GM23248 (cell line): ENCODE results near the gene TOR2A. TPM values are rescaled to one million over a fixed set of nuclear protein-coding genes. Genes with fewer than 3 reads are reported as not detected.

Source experiments
- DNase-seq: peaks from one replicate; pipeline ENCODE4 v3.0.0-alpha.2; 2015
- H2AFZ ChIP-seq: fragments of 200-600 bp; sonication (generic); 2 replicates; pipeline ENCODE4 v1.6.1; 2016; ENCODE audit warnings: antibody characterized with exemption
- H3F3A ChIP-seq: fragments of 200-600 bp; sonication (generic); 2 replicates; pipeline ENCODE4 v1.6.1; 2016; ENCODE audit warnings: mild to moderate bottlenecking, antibody characterized with exemption, mixed run types; ENCODE audit not compliant: insufficient read depth
- H3K27ac ChIP-seq: fragments of 200-600 bp; sonication (generic); 2 replicates; pipeline ENCODE4 v1.5.1; 2016; ENCODE audit warnings: mild to moderate bottlenecking
- H3K27me3 ChIP-seq: fragments of 200-600 bp; sonication (generic); replicated peaks from 2 replicates; pipeline ENCODE4 v1.6.1; 2016; ENCODE audit warnings: mild to moderate bottlenecking; ENCODE audit not compliant: insufficient read depth
- H3K36me3 ChIP-seq: fragments of 200-600 bp; sonication (generic); 2 replicates; pipeline ENCODE4 v1.6.1; 2016; ENCODE audit warnings: low read depth, mild to moderate bottlenecking
- H3K4me1 ChIP-seq: fragments of 200-600 bp; sonication (generic); 2 replicates; pipeline ENCODE4 v1.6.1; 2016; ENCODE audit warnings: mild to moderate bottlenecking; ENCODE audit not compliant: insufficient read depth
- H3K4me2 ChIP-seq: fragments of 200-600 bp; sonication (generic); one replicate; pipeline ENCODE4 v1.6.1; 2016; ENCODE audit warnings: mild to moderate bottlenecking; ENCODE audit not compliant: unreplicated experiment
- H3K4me3 ChIP-seq: fragments of 200-600 bp; sonication (generic); 2 replicates; pipeline ENCODE4 v1.5.1; 2016; ENCODE audit warnings: mild to moderate bottlenecking
- H3K79me2 ChIP-seq: fragments of 200-600 bp; sonication (generic); 2 replicates; pipeline ENCODE4 v1.6.1; 2016; ENCODE audit warnings: mild to moderate bottlenecking; ENCODE audit not compliant: insufficient read depth
- H3K9ac ChIP-seq: fragments of 200-600 bp; sonication (generic); 2 replicates; pipeline ENCODE4 v1.6.1; 2016; ENCODE audit warnings: mild to moderate bottlenecking
- H3K9me2 ChIP-seq: fragments of 200-600 bp; sonication (generic); 2 replicates; pipeline ENCODE4 v1.6.1; 2016; ENCODE audit warnings: mixed run types, mild to moderate bottlenecking, moderate library complexity; ENCODE audit not compliant: insufficient read depth
- H3K9me3 ChIP-seq: fragments of 200-600 bp; sonication (generic); one replicate; pipeline ENCODE4 v1.6.1; 2017; ENCODE audit warnings: low read depth
- H4K20me1 ChIP-seq: fragments of 200-600 bp; sonication (generic); 2 replicates; pipeline ENCODE4 v1.6.0; 2016; ENCODE audit not compliant: insufficient read depth
- EZH2 ChIP-seq: fragments of 200-600 bp; sonication (generic); IDR thresholded peaks from 2 replicates; pipeline ENCODE4 v1.6.1; 2018; ENCODE audit warnings: antibody characterized with exemption, mild to moderate bottlenecking; ENCODE audit not compliant: insufficient read depth, poor library complexity, severe bottlenecking
- EZH2phosphoT487 ChIP-seq: fragments of 200-600 bp; sonication (generic); IDR thresholded peaks from 2 replicates; pipeline ENCODE4 v1.6.1; 2018; ENCODE audit warnings: antibody characterized with exemption, moderate library complexity, mild to moderate bottlenecking, low read depth; ENCODE audit not compliant: insufficient read depth
- WGBS, 2 experiments: methylation state at CpG; one replicate each; pipeline ENCODE4 v1.1.6; 2015 to 2017; ENCODE audit warnings: low lambda C conversion rate in 2 of 2, low coverage in 1 of 2; ENCODE audit errors: missing lambda C conversion rate in 2 of 2; 5-methylcytosine and 5-hydroxymethylcytosine counted together
- in situ Hi-C: fragments of 300-500 bp; cut with MboI; formaldehyde crosslinking; loops from 2 replicates; pipeline ENCODE4 v1.15.0; 2020
- polyA plus RNA-seq: library from polyadenylated mRNA; unstranded; fragments of >200 nt; fragmentation: Nextera tagmentation; extraction: Ambion mirVana; gene quantifications from 2 replicates; pipeline ENCODE4 v1.2.1, GENCODE V29; 2016
- total RNA-seq: library from RNA; depleted of rRNA; stranded (reverse); fragments of >200 nt; shearing (Covaris generic); gene quantifications from 2 replicates; pipeline ENCODE4 v1.2.3, GENCODE V29; 2014

The TOR2A gene
- total and polyA plus RNA-seq, 2 experiments from 2014 or later, result 9.0 to 9.2 TPM

DNA sequence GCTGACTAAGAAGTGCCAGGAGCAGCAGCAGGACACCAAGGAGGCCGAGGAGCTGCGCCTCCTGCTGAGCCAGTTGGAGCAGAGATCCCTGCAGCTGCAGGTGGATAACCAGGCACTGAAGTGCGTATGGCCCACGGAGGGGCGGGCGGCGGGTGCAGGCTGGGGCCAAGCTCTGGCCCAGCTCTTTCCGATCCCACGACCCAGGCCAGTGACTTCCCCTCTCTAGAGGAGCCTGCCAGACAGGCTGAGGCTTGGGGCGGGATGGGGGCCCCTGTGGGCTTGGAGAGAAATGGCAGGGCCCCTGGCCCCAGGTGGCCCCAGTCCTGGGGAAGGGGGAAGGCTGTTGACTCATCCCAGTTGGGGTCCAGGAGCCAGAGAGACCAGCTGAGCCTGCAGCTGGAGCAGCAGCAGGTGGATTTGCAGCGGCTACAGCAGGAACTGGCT, 23.2 kb downstream of the TOR2A start:
- Histone ChIP-seq H3K4me3 (no peak overlapping the region), H3K4me2 (no peak overlapping the region), H3K27ac (no peak overlapping the region), H3F3A (no peaks in the 10 kb centered on the region), H3K27me3 (no peaks in the 10 kb centered on the region), H2AFZ (no peak overlapping the region), H3K79me2 (peaks cover 11% of the 10 kb centered on the region), H4K20me1 (no peaks in the 10 kb centered on the region), H3K36me3 (no peaks in the 10 kb centered on the region), H3K4me1 (peaks cover 8% of the 10 kb centered on the region; the same call in 1 of the 2 replicates), H3K9ac (no peak overlapping the region), H3K9me2 (no peaks in the 10 kb centered on the region), H3K9me3 (no peaks in the 10 kb centered on the region)
- DNase-seq, result no peak
- in situ Hi-C loops, result no loop called here
- TF ChIP-seq EZH2phosphoT487, result no peak
- TF ChIP-seq EZH2, result no peak
- 90 to 91% methylated on average over 11 of the region's 11 CpGs for WGBS, 2 experiments

DNA sequence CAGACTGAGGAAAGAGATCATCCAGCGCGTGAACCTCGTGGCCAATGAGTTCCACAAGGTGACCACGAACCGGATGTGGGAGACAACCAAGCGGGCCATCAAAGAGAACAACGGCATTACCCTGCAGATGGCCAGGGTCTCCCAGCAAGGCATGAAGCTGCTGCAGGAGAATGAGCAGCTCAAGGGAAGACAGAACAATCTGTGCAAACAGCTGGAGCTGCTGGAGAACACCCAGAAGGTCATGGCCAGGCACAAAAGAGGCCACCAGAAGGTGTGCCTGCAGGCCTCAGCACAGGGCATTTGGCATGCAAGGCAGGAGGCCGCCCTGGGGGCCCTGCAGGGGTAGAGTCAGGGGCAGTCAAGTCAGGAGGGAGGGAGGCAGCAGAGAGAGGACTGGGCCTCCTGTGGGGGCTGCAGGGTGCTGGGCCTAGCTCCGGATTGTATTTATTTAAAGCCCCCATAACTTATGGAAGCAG, 23.8 kb downstream of the TOR2A start:
- in situ Hi-C loops, result no loop called here
- no peak for DNase-seq
- Histone ChIP-seq H2AFZ (no peak overlapping the region), H3K4me3 (no peak overlapping the region), H3K27ac (no peak overlapping the region), H3K9ac (no peak overlapping the region), H3K27me3 (no peaks in the 10 kb centered on the region), H3K79me2 (peaks cover 11% of the 10 kb centered on the region), H3K9me3 (no peaks in the 10 kb centered on the region), H3K4me2 (no peak overlapping the region), H3K4me1 (peaks cover 6% of the 10 kb centered on the region; the same call in 1 of the 2 replicates), H3F3A (no peaks in the 10 kb centered on the region), H4K20me1 (no peaks in the 10 kb centered on the region), H3K36me3 (no peaks in the 10 kb centered on the region), H3K9me2 (no peaks in the 10 kb centered on the region)
- 70 to 75% methylated on average over 9 of the region's 9 CpGs for WGBS, 2 experiments
- TF ChIP-seq EZH2phosphoT487, result no peak
- no peak for TF ChIP-seq EZH2

DNA sequence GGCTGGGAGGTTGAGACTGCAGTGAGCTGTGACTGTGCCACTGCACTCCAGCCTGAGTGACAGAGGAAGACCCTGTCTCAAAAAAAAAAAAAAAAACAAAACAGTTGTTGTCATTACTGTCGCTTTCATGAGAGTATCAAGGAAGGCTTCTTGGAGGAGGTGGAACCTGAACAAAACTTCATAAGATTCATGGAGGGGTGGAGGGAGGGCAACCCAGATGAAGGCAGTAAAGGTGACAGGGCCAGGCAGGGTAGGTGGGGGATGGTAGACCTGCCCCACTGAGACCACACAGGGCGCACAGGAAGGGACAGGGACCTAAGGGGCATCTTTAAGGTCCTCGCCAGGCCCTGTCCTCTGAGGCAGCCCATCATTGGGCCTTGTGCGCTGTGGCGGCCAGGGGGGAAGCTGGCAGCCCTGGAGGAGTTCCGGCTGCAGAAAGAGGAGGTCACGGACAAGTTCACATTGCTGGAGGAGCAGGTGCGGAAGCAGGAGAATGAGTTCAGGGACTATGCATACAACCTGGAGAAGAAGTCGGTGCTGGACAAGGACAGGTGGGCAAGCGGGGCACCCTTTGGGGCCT, 24.8 kb downstream of the TOR2A start:
- DNase-seq, result no peak
- Histone ChIP-seq H3K4me1 (peaks cover 4% of the 10 kb centered on the region; the same call in 1 of the 2 replicates), H3K27me3 (no peaks in the 10 kb centered on the region), H3K27ac (no peak overlapping the region), H3K79me2 (peaks cover 11% of the 10 kb centered on the region), H3K9me2 (no peaks in the 10 kb centered on the region), H3K9ac (no peak overlapping the region), H3K9me3 (no peaks in the 10 kb centered on the region), H4K20me1 (no peaks in the 10 kb centered on the region), H2AFZ (no peak overlapping the region), H3K4me3 (no peak overlapping the region), H3F3A (no peaks in the 10 kb centered on the region), H3K36me3 (no peaks in the 10 kb centered on the region), H3K4me2 (no peak overlapping the region)
- in situ Hi-C loops, result no loop called here
- WGBS, 2 experiments, result 97 to 98% methylated on average over 10 of the region's 10 CpGs
- no peak for TF ChIP-seq EZH2phosphoT487
- TF ChIP-seq EZH2, result no peak

DNA sequence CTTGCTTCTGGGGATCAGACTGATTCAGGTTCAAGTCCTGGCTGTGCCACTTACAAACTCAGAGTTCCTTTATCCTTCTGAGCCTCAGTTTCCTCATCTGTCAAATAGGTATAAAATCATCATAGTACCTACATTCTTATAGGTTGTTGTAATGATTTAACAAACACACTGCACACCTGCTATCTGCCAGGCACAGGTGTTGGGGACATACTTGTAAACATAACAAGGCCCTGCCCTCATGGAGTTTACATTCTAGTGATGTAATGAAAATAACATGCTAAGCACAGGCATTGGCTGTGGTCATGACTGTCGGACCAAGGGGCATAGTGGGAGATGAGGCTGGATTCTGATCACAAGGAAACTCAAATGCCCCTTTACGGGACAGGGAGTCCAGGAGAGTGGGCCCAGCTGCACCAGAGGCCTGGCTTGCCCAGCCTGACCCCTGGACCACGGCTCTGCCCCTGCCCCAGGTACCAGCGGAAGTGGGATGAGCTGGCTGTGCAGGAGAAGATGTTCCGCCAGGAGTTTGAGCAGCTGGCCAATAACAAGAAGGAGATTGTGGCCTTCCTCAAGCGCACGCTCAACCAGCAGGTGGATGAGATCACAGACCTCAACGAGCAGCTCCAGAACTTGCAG, 26.0 kb downstream of the TOR2A start:
- Histone ChIP-seq H3K27ac (no peak overlapping the region), H3K4me1 (no peaks in the 10 kb centered on the region; the same call in 1 of the 2 replicates), H4K20me1 (no peaks in the 10 kb centered on the region), H3K27me3 (no peaks in the 10 kb centered on the region), H3K9me3 (no peaks in the 10 kb centered on the region), H3F3A (no peaks in the 10 kb centered on the region), H3K79me2 (peaks cover 6% of the 10 kb centered on the region; the same call in 1 of the 2 replicates), H3K36me3 (no peaks in the 10 kb centered on the region), H3K9me2 (no peaks in the 10 kb centered on the region), H3K4me3 (no peak overlapping the region), H3K9ac (no peak overlapping the region), H2AFZ (no peak overlapping the region), H3K4me2 (no peak overlapping the region)
- WGBS, 2 experiments, result 80 to 90% methylated on average over 8 of the region's 8 CpGs
- in situ Hi-C loops, result no loop called here
- no peak for TF ChIP-seq EZH2
- DNase-seq, result no peak
